ENCODE data around the gene LRP1. TPM values are rescaled to one million over a fixed set of nuclear protein-coding genes. Genes with fewer than 3 reads are reported as not detected.

LRP1 gene
- total RNA-seq, 6 experiments from 2014 or later, result 187 to 332 (median 201) TPM

GRCh38 chr12:57201631-57202030 lies 73.3 kb downstream of the LRP1 start:
- Mint-ChIP-seq H3K4me3 (no peak overlapping the region), H3K27me3 (ENCODE audit: insufficient read depth) (peaks cover 8% of the 10 kb centered on the region), H3K9me3 (no peaks in the 10 kb centered on the region), H3K27ac (no peak overlapping the region), H3K4me1 (ENCODE audit: low read depth) (no peaks in the 10 kb centered on the region), H3K36me3 (ENCODE audit: low read depth) (peaks cover 17% of the 10 kb centered on the region)
- no peak for TF ChIP-seq CTCF (IDR thresholded peaks at IDR 0.05)
- DNase-seq, result no peak

- Mint-ChIP-seq H3K27me3 (ENCODE audit: insufficient read depth) (peaks cover 11% of the 10 kb centered on the region), H3K4me1 (ENCODE audit: low read depth) (no peaks in the 10 kb centered on the region), H3K4me3 (no peak overlapping the region), H3K36me3 (ENCODE audit: low read depth) (peaks cover 15% of the 10 kb centered on the region), H3K9me3 (no peaks in the 10 kb centered on the region), H3K27ac (no peak overlapping the region)
- no peak for DNase-seq
- TF ChIP-seq CTCF (IDR thresholded peaks at IDR 0.05), result no peak
Observed at GRCh38 chr12:57202321-57202720, 74.0 kb downstream of the LRP1 start.

DNA sequence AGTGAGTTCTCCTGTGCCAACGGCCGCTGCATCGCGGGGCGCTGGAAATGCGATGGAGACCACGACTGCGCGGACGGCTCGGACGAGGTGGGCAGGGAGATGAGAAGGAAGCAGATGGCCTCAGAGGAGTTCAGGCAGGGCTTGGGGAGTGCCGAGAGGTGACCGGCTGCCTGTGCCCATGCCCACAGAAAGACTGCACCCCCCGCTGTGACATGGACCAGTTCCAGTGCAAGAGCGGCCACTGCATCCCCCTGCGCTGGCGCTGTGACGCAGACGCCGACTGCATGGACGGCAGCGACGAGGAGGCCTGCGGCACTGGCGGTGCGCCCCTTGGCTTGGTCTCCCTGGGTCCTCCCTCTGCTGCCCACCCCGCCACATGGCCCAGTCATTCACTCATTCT lies 74.9 kb downstream of the LRP1 start:
- no peak for DNase-seq
- H3K4me3 Mint-ChIP-seq, result no peak overlapping the region
- no peak for TF ChIP-seq CTCF (IDR thresholded peaks at IDR 0.05)
- H3K9me3 Mint-ChIP-seq, result no peaks in the 10 kb centered on the region
- peaks cover 14% of the 10 kb centered on the region for H3K27me3 Mint-ChIP-seq (ENCODE audit: insufficient read depth)
- no peaks in the 10 kb centered on the region for H3K4me1 Mint-ChIP-seq (ENCODE audit: low read depth)
- no peak overlapping the region for H3K27ac Mint-ChIP-seq
- peaks cover 9% of the 10 kb centered on the region; the same call in 1 of the 2 replicates for H3K36me3 Mint-ChIP-seq (ENCODE audit: low read depth)

- Mint-ChIP-seq H3K4me3 (no peak overlapping the region), H3K4me1 (ENCODE audit: low read depth) (no peaks in the 10 kb centered on the region), H3K36me3 (ENCODE audit: low read depth) (peaks cover 9% of the 10 kb centered on the region; the same call in 1 of the 2 replicates), H3K27me3 (ENCODE audit: insufficient read depth) (peaks cover 14% of the 10 kb centered on the region), H3K27ac (no peak overlapping the region), H3K9me3 (no peaks in the 10 kb centered on the region)
- no peak for DNase-seq
- TF ChIP-seq CTCF (IDR thresholded peaks at IDR 0.05), result no peak
Observed at GRCh38 chr12:57203791-57204190, 75.5 kb downstream of the LRP1 start.

DNA sequence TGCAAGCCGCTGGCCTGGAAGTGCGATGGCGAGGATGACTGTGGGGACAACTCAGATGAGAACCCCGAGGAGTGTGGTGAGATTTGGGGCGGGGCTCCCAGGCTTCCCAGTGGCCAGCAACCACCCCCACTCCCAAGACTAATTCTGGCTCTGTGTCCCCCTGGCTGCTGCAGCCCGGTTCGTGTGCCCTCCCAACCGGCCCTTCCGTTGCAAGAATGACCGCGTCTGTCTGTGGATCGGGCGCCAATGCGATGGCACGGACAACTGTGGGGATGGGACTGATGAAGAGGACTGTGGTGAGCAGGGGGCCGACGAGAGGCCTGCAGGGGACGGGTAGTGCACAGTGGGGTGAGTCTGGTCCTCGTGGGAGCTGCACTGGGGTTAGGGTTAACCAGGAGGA lies 76.2 kb downstream of the LRP1 start:
- DNase-seq, result no peak
- no peaks in the 10 kb centered on the region; the same call in 1 of the 2 replicates for H3K9me3 Mint-ChIP-seq
- peaks cover 14% of the 10 kb centered on the region; the same call in 1 of the 2 replicates for H3K36me3 Mint-ChIP-seq (ENCODE audit: low read depth)
- no peak overlapping the region for H3K4me3 Mint-ChIP-seq
- no peaks in the 10 kb centered on the region for H3K4me1 Mint-ChIP-seq (ENCODE audit: low read depth)
- TF ChIP-seq CTCF (IDR thresholded peaks at IDR 0.05), result no peak
- peaks cover 16% of the 10 kb centered on the region for H3K27me3 Mint-ChIP-seq (ENCODE audit: insufficient read depth)
- no peak overlapping the region; the same call in 1 of the 2 replicates for H3K27ac Mint-ChIP-seq

DNA sequence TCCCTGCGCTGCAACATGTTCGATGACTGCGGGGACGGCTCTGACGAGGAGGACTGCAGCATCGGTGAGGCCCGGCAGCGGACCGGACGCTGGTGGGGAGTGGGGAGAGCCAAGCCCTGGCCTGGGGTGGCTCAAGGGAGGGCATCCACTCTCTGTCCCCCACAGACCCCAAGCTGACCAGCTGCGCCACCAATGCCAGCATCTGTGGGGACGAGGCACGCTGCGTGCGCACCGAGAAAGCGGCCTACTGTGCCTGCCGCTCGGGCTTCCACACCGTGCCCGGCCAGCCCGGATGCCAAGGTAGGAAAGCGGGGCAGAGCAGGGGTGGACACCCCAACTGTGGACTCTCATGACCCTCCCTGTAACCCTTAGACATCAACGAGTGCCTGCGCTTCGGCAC lies 76.9 kb downstream of the LRP1 start:
- no peak overlapping the region for H3K4me3 Mint-ChIP-seq
- no peak for DNase-seq
- TF ChIP-seq CTCF (IDR thresholded peaks at IDR 0.05), result no peak
- peaks cover 16% of the 10 kb centered on the region for H3K27me3 Mint-ChIP-seq (ENCODE audit: insufficient read depth)
- H3K4me1 Mint-ChIP-seq (ENCODE audit: low read depth), result no peaks in the 10 kb centered on the region
- H3K36me3 Mint-ChIP-seq (ENCODE audit: low read depth), result peaks cover 18% of the 10 kb centered on the region; the same call in 1 of the 2 replicates
- H3K9me3 Mint-ChIP-seq, result no peaks in the 10 kb centered on the region; the same call in 1 of the 2 replicates
- H3K27ac Mint-ChIP-seq, result no peak overlapping the region

All from HFFc6 (cell line).